Aorta (tissue), 5 donors: ENCODE data around the gene MGMT. TPM values are rescaled to one million over a fixed set of nuclear protein-coding genes. Genes with fewer than 3 reads are reported as not detected.
A peak's percentile ranks its signal among the peaks of the same experiment; 100 is the strongest.

Experiments used
- ATAC-seq: fragments of 200-7000 bp; cut with Tn5 transposase; one replicate; pipeline ENCODE4 v1.9.1; 2022; ENCODE audit warnings: moderate library complexity; ENCODE audit not compliant: low FRiP score
- DNase-seq, 2 donors: peaks; one replicate each; pipeline ENCODE4 v3.0.0-alpha.2; 2020
- H3K27ac ChIP-seq, 2 donors: one replicate each; pipeline ENCODE4 v1.5.1; 2013; ENCODE audit warnings: low read length in 2 of 2, mild to moderate bottlenecking in 2 of 2, moderate library complexity in 2 of 2, control low read depth in 1 of 2, inconsistent platforms in 1 of 2, low read depth in 1 of 2
- H3K27me3 ChIP-seq, 2 donors: one replicate each; pipeline ENCODE4 v1.6.1; 2013; ENCODE audit warnings: control low read depth in 1 of 2, low read length in 1 of 2, mild to moderate bottlenecking in 1 of 2, moderate library complexity in 1 of 2; ENCODE audit not compliant: insufficient read depth in 2 of 2, control insufficient read depth in 1 of 2
- H3K36me3 ChIP-seq, 2 donors: one replicate each; pipeline ENCODE4 v1.6.1; 2013; ENCODE audit warnings: control low read depth in 1 of 2, low read length in 1 of 2, mild to moderate bottlenecking in 1 of 2; ENCODE audit not compliant: insufficient read depth in 2 of 2, control insufficient read depth in 1 of 2
- H3K4me1 ChIP-seq, 2 donors: one replicate each; pipeline ENCODE4 v1.6.1; 2013; ENCODE audit warnings: low read length in 2 of 2, control low read depth in 1 of 2, mild to moderate bottlenecking in 1 of 2, moderate library complexity in 1 of 2; ENCODE audit not compliant: insufficient read depth in 2 of 2, control insufficient read depth in 1 of 2
- H3K4me3 ChIP-seq, 2 donors: one replicate each; pipeline ENCODE4 v1.5.1; 2013; ENCODE audit warnings: low read length in 2 of 2, control low read depth in 1 of 2, mild to moderate bottlenecking in 1 of 2
- H3K9me3 ChIP-seq: one replicate; pipeline ENCODE4 v1.6.1; 2013; ENCODE audit warnings: mild to moderate bottlenecking, low read length; ENCODE audit not compliant: control insufficient read depth
- WGBS, 2 donors: extraction: QIAGEN DNeasy Blood & Tissue Kit; methylation state at CpG; one replicate each; pipeline ENCODE4 v1.1.7; 2013; 5-methylcytosine and 5-hydroxymethylcytosine counted together
- intact Hi-C, 2 donors: fragments of 100-400 bp; cut with DNase I; formaldehyde crosslinking; loops; one replicate each; pipeline versions ENCODE4 v1.14.2 to v1.15.0; 2022
- polyA plus RNA-seq, 2 donors: library from polyadenylated mRNA; stranded (reverse); fragments of 200-250 nt; gene quantifications; one replicate each; pipeline ENCODE4 v1.2.3, GENCODE V29; 2013
- total RNA-seq, 2 donors: library from RNA; stranded (reverse); fragmentation: NEBNext Ultra II Directional; extraction: Animal tissue kit (Norgen Biotek cat#: 25700); gene quantifications; one replicate each; pipeline ENCODE4 v1.2.1, GENCODE V29; 2021
- donor health status: healthy with polysubstance abuse.
- donor health status: Bipolar disorder and iron deficiency.
- donor health status: DM: no; HTN: no; CAD: no.
- donor health status: DM: no; HTN: no; CAD: no.
- donor health status: DM: yes; HTN: yes; CAD: no.

Gene MGMT
- total and polyA plus RNA-seq, 4 donors, result 8.8 to 30.0 (median 14.1) TPM

DNA sequence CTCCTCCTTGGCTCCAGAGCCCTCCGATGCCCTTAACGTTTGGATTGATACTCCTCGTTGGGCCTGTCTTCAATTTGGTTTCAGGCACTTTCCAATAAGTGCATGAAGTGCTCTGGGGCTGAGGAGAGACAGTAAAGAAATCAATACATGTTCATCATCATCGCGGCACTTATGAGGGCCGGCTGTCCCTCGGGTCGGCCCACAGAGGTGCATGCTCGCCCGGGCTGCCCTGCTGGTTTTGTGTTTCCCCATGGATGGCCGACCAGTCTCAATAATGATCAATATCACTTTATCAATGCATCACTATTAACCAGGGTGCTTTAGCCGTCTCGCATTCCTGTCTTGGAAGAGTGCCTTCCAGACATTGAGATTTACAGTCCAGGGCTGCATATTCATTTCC lies 342.8 kb downstream of the MGMT start:
- 88% methylated on average over 13 of the region's 13 CpGs for whole genome bisulfite sequencing, 2 donors
- Histone ChIP-seq H3K4me3 (no peak overlapping the region), H3K9me3 (peaks cover 4% of the 10 kb centered on the region), H3K4me1 (no peaks in the 10 kb centered on the region), H3K36me3 (no peaks in the 10 kb centered on the region), H3K27ac (no peak overlapping the region), H3K27me3 (no peaks in the 10 kb centered on the region)
- ATAC-seq (no peak), DNase-seq (no peak)
- intact Hi-C loops, result no loop called here

DNA sequence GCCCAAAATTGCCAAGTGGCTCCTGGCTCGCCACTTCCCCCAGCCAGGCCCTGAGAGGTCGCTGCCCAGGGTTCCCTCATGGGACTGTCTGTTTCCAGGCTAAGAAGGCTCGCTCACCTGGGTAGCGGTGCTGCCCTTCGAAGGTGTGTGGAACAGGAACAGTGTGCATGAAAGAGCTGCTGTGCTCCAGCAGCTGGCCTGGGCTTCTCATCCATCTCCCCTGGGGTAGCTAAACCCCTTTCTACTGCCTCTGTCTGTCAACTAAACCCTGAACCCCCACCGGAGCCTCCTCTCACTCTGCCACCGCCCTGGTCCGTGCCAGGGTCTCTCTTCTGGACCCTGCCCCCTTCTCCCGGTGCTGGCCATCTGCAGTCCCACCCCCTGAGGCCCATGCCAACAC lies 344.2 kb downstream of the MGMT start:
- no peak overlapping the region for H3K27ac ChIP-seq
- H3K4me3 ChIP-seq, result no peak overlapping the region
- intact Hi-C loops, result no loop called here
- peaks cover 2% of the 10 kb centered on the region for H3K9me3 ChIP-seq
- H3K27me3 ChIP-seq, result no peaks in the 10 kb centered on the region
- WGBS, 2 donors, result 78 to 86% methylated on average over 9 of the region's 9 CpGs
- DNase-seq (no peak), ATAC-seq (no peak)
- no peaks in the 10 kb centered on the region for H3K36me3 ChIP-seq
- no peaks in the 10 kb centered on the region for H3K4me1 ChIP-seq

DNA sequence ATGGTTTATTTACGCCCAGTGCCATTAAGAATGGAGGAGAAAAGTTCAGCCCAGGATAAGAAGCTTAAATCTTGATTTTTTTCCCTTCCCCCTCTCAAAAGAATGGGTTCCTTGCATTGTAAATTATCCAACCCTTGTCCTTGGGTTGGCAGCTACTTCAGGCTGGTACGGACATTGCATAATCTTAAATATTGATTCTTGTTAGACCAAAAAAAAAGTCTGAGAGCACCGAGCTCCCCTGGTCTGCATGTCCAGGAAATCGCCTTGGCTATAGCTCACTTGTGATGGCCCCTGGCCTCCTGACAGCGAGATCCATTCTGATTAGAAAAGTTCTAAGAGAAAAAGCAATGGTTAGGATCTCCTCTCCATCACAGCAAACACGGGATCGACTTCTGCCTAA lies 345.4 kb downstream of the MGMT start:
- H3K27me3 ChIP-seq, result no peaks in the 10 kb centered on the region
- ATAC-seq (no peak), DNase-seq (no peak)
- no peaks in the 10 kb centered on the region for H3K9me3 ChIP-seq
- H3K36me3 ChIP-seq, result no peaks in the 10 kb centered on the region
- no peak overlapping the region for H3K4me3 ChIP-seq
- WGBS, 2 donors, result 72 to 77% methylated on average over 7 of the region's 7 CpGs
- no peak overlapping the region for H3K27ac ChIP-seq
- no peaks in the 10 kb centered on the region for H3K4me1 ChIP-seq
- intact Hi-C loops, result no loop called here

DNA sequence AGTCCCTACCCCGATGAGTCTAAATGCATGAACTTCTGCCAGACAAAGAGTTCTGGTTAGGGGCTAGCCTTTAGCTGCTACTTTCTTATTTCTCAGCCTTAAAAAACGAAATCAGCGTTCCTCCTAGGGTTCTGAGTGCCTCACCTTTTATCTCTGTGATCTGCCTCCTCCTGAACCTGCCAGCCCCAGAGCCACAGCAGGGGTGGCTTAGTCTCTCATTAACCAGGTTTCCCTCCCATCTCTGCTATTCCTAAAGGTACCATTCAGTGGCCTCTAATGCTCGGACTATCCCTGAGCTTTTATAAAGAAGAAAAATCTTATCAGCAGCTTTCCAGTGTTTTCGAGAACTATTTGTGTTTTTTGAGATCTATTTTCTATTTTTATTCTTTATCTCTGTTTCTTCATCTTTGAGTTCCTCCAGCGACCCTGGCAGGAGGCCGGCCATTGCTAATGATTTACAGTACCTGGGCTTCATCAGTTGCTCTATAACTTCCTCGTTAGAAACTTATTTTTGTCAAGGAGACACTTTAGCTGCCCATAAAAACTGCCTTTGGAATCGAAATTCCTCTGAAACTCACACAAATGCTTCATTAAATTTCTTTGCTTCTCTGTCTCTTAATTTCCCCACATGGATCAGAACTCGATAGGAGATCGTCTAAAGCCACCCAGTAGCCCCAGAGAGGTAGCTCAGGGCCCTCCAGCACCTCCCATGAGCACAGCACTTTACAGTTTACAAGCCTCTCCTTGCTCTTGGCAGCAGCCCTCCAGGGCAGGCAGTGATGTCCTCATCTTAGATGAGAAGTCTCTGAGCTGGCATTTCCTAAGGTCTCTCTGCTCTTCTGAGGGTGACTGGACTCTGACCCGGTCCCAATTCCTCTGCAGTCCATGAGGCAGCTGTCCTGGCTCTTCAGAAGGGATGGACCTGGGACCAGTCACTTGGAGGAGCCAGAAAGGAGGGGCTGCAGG lies 347.9 kb downstream of the MGMT start:
- Histone ChIP-seq H3K27ac (no peak overlapping the region), H3K4me1 (no peaks in the 10 kb centered on the region), H3K36me3 (no peaks in the 10 kb centered on the region), H3K27me3 (no peaks in the 10 kb centered on the region), H3K4me3 (no peak overlapping the region), H3K9me3 (no peaks in the 10 kb centered on the region)
- ATAC-seq (no peak), DNase-seq (no peak)
- intact Hi-C loops, result no loop called here
- WGBS, 2 donors, result 53 to 56% methylated on average over 12 of the region's 12 CpGs

DNA sequence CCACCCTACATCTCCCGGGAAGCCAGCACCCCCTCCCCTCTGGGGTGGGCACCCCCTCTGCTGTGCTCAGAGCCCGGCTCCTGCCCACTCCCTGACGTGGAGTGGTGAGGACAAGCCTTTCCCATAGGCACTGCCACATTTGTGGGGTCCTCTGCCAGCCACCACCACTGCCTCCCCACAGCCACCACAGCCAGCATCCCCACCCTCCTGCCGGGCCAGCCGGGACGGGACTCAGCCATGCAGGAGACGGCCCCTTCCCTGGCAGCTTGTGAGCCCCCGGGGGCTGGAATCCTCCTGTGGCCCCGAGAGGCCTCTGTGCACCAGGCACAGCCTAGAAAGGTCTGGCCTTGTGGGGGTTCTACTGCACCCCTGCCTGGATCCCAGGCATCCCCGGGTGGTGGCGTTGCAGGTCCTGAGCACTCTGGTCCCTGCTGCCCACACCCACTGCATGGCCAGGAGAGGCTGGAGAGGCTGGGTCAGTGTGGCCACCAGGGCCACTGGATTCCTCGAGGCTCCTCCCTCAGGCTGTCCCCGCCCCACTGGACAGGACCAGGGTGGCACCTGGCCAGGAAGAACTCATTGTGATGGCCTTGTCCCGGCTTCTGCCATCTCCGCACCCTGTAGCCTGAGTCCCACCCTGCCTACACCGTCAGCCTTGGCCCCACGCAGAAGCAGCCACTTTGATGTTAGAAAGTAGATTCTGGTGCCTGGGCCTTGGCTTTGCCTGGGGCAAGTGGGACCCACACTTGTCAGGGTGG lies 349.0 kb downstream of the MGMT start:
- WGBS, 2 donors, result 87% methylated on average over 17 of the region's 17 CpGs
- no peaks in the 10 kb centered on the region for H3K27me3 ChIP-seq
- no peak overlapping the region for H3K27ac ChIP-seq
- H3K9me3 ChIP-seq, result no peaks in the 10 kb centered on the region
- ATAC-seq (peak; percentile 16), DNase-seq (no peak)
- H3K36me3 ChIP-seq, result no peaks in the 10 kb centered on the region
- H3K4me3 ChIP-seq, result no peak overlapping the region
- no peaks in the 10 kb centered on the region for H3K4me1 ChIP-seq
- intact Hi-C loops, result no loop called here

DNA sequence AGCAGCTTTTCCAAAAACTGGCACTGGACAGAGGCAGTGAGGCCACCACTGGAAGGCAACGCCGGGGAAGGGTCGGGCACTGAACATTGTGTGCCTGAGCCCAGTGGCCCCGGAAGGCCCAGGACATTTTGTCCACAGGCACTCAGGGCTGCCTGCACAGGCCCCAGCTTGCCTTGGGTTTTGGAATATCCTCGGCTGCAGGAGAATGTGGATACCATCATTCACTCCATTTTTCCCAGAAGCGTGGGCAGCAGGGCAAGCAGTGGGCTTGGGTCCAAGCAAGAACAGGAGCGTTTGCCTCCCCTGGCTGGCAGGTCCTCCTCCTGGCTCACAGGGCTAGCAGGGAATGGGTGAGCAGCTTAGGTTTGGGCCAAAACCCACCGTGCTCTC lies 349.6 kb downstream of the MGMT start:
- Histone ChIP-seq H3K36me3 (no peaks in the 10 kb centered on the region), H3K9me3 (no peaks in the 10 kb centered on the region), H3K4me3 (no peak overlapping the region), H3K27ac (no peak overlapping the region), H3K27me3 (no peaks in the 10 kb centered on the region), H3K4me1 (no peaks in the 10 kb centered on the region)
- ATAC-seq (no peak), DNase-seq (no peak)
- WGBS, 2 donors, result 77 to 80% methylated on average over 8 of the region's 8 CpGs
- intact Hi-C loops, result no loop called here
